ENCODE results near the gene DUOX1. TPM values are rescaled to one million over a fixed set of nuclear protein-coding genes. Genes with fewer than 3 reads are reported as not detected.

DUOX1 gene
- total RNA-seq, 1 donor from 2014 or later = 0.11 TPM

GRCh38 chr15:45093622-45094357 lies 36.0 kb upstream of the DUOX1 start:
- Mint-ChIP-seq H3K9me3 (no peaks in the 10 kb centered on the region), H3K4me3 (no peak overlapping the region), H3K36me3 (ENCODE audit: low read depth) (no peaks in the 10 kb centered on the region), H3K27me3 (peaks cover 12% of the 10 kb centered on the region), H3K27ac (no peak overlapping the region), H3K4me1 (no peaks in the 10 kb centered on the region)
- TF ChIP-seq, protein P1, sequence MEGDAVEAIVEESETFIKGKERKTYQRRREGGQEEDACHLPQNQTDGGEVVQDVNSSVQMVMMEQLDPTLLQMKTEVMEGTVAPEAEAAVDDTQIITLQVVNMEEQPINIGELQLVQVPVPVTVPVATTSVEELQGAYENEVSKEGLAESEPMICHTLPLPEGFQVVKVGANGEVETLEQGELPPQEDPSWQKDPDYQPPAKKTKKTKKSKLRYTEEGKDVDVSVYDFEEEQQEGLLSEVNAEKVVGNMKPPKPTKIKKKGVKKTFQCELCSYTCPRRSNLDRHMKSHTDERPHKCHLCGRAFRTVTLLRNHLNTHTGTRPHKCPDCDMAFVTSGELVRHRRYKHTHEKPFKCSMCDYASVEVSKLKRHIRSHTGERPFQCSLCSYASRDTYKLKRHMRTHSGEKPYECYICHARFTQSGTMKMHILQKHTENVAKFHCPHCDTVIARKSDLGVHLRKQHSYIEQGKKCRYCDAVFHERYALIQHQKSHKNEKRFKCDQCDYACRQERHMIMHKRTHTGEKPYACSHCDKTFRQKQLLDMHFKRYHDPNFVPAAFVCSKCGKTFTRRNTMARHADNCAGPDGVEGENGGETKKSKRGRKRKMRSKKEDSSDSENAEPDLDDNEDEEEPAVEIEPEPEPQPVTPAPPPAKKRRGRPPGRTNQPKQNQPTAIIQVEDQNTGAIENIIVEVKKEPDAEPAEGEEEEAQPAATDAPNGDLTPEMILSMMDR (IDR thresholded peaks at IDR 0.05) = no peak
- POLR2A ChIA-PET = no interaction called here
- no peak for DNase-seq
- no peak for ATAC-seq (ENCODE audit: low read depth)
- CTCF ChIA-PET = no interaction called here
- intact Hi-C loops (cut with micrococcal nuclease) = no loop called here

GRCh38 chr15:45094358-45094730 lies 35.5 kb upstream of the DUOX1 start:
- intact Hi-C loops (cut with micrococcal nuclease) = no loop called here
- no peak for DNase-seq
- Mint-ChIP-seq H3K4me1 (no peaks in the 10 kb centered on the region), H3K9me3 (no peaks in the 10 kb centered on the region), H3K4me3 (no peak overlapping the region), H3K27ac (no peak overlapping the region), H3K36me3 (ENCODE audit: low read depth) (no peaks in the 10 kb centered on the region), H3K27me3 (peaks cover 14% of the 10 kb centered on the region)
- ChIA-PET CTCF (no interaction called here), POLR2A (no interaction called here)
- TF ChIP-seq, protein P1 (IDR thresholded peaks at IDR 0.05) = no peak
- no peak for ATAC-seq (ENCODE audit: low read depth)

- TF ChIP-seq, protein P1 (IDR thresholded peaks at IDR 0.05) = no peak
- DNase-seq (no peak), ATAC-seq (ENCODE audit: low read depth) (no peak)
- H3K4me1 Mint-ChIP-seq = no peaks in the 10 kb centered on the region
- no peaks in the 10 kb centered on the region for H3K9me3 Mint-ChIP-seq
- CTCF ChIA-PET = no interaction called here
- no peaks in the 10 kb centered on the region for H3K36me3 Mint-ChIP-seq (ENCODE audit: low read depth)
- H3K27ac Mint-ChIP-seq = no peak overlapping the region
- intact Hi-C loops (cut with micrococcal nuclease) = no loop called here
- POLR2A ChIA-PET = no interaction called here
- H3K27me3 Mint-ChIP-seq = peaks cover 13% of the 10 kb centered on the region
- no peak overlapping the region for H3K4me3 Mint-ChIP-seq
Observed at GRCh38 chr15:45095661-45096060, 34.1 kb upstream of the DUOX1 start.

- DNase-seq (no peak), ATAC-seq (ENCODE audit: low read depth) (no peak)
- Mint-ChIP-seq H3K27ac (no peak overlapping the region), H3K36me3 (ENCODE audit: low read depth) (no peaks in the 10 kb centered on the region), H3K9me3 (no peaks in the 10 kb centered on the region), H3K27me3 (peaks cover 10% of the 10 kb centered on the region), H3K4me1 (no peaks in the 10 kb centered on the region), H3K4me3 (no peak overlapping the region)
- ChIA-PET CTCF (interaction anchor here (0.9 kb wide), 1 partner anchor 21 kb away, joined by 3 read pairs; no protein-coding TSS in a partner anchor), POLR2A (no interaction called here)
- intact Hi-C loops (cut with micrococcal nuclease) = no loop called here
- TF ChIP-seq, protein P1 (IDR thresholded peaks at IDR 0.05) = no peak
Observed at GRCh38 chr15:45097466-45097865, 32.3 kb upstream of the DUOX1 start.

DNA sequence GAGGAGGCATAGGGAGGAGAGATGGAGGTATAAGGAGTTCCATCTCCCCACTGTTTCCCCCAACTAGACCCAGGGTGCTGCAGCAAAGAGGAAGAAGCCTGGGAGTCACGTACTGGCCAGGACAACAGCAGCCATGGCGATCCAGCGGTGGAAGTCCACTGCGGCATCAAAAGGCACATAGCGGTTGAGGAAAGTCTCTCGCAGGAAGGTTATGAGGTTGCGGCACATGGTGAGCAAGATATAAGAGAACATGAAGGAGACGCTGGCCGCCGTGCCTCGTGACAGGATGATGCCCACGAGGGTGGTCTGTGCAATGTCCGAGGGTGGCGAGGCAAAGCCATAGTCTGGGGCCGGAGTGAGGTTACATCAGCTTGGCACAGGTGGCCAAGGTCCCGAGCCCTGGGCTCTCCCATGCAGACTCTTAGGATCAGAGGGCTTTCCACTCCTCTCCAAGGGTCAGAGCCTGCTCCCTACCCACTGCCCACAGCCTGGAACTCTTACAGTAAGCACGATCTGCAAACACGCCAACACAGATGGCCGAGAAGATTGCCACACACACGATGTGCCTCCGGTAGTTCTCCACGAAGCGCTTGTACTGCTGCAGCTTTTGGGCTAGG lies 30.1 kb upstream of the DUOX1 start:
- Mint-ChIP-seq H3K27me3 (peaks cover 13% of the 10 kb centered on the region), H3K9me3 (no peaks in the 10 kb centered on the region), H3K27ac (no peak overlapping the region), H3K36me3 (ENCODE audit: low read depth) (no peaks in the 10 kb centered on the region), H3K4me1 (no peaks in the 10 kb centered on the region), H3K4me3 (no peak overlapping the region)
- ATAC-seq (ENCODE audit: low read depth) (no peak), DNase-seq (no peak)
- intact Hi-C loops (cut with micrococcal nuclease) = no loop called here
- TF ChIP-seq, protein P1 (IDR thresholded peaks at IDR 0.05) = no peak
- ChIA-PET CTCF (no interaction called here), POLR2A (no interaction called here)
